Measurements from ENCODE around the gene LRRC8E.

DNA sequence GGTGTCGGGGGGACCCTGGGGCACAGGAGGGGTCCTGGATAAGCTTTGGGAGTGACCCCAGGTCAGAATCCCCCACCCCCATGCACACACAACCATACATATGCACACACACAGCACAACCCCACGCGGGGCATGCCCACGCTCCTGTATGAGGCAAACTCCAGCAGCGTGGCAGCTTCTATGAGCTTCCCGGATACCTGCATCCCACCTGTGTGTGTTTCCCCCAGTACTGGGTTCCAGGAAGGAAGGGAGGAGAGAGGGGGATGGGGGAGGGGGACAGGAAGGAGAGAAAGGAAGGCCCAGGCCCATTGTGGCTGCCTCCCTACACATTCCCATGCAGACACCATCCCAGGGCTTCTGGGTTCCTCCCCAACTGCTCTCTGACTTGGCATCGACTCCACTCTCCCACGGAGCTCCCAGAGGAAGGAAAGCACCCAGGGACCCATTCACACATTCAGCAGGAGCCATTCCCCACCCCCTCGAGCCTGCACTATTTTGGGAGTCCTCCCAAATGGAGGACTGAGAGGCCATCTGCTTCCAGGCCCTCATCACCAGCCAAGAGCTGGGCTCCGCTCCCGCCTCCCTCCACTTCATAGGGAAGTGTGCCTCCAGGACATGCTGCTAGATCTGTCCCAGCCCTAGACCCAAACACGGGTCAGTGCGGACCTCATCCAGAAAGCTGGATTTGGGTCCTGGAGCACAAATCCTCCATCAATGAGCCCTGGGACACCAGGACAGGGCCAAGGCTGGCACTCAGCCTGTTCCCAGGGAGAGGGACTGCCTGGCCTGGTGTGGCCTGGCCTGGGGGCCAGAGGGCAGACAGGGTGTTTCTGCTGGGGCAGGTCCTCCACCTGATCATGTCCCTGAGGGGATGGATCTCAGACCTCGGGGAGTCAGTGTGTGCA is 27.3 kb upstream of the LRRC8E start:
- TF ChIP-seq, protein P1, sequence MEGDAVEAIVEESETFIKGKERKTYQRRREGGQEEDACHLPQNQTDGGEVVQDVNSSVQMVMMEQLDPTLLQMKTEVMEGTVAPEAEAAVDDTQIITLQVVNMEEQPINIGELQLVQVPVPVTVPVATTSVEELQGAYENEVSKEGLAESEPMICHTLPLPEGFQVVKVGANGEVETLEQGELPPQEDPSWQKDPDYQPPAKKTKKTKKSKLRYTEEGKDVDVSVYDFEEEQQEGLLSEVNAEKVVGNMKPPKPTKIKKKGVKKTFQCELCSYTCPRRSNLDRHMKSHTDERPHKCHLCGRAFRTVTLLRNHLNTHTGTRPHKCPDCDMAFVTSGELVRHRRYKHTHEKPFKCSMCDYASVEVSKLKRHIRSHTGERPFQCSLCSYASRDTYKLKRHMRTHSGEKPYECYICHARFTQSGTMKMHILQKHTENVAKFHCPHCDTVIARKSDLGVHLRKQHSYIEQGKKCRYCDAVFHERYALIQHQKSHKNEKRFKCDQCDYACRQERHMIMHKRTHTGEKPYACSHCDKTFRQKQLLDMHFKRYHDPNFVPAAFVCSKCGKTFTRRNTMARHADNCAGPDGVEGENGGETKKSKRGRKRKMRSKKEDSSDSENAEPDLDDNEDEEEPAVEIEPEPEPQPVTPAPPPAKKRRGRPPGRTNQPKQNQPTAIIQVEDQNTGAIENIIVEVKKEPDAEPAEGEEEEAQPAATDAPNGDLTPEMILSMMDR (IDR thresholded peaks at IDR 0.05; ENCODE audit: low read depth, low read length, missing input control): no peak
- TF ChIP-seq, protein P2, sequence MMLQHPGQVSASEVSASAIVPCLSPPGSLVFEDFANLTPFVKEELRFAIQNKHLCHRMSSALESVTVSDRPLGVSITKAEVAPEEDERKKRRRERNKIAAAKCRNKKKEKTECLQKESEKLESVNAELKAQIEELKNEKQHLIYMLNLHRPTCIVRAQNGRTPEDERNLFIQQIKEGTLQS (IDR thresholded peaks at IDR 0.05): no peak
- no peak for TF ChIP-seq FOXA1 (IDR thresholded peaks at IDR 0.05)
- TF ChIP-seq, protein P3, sequence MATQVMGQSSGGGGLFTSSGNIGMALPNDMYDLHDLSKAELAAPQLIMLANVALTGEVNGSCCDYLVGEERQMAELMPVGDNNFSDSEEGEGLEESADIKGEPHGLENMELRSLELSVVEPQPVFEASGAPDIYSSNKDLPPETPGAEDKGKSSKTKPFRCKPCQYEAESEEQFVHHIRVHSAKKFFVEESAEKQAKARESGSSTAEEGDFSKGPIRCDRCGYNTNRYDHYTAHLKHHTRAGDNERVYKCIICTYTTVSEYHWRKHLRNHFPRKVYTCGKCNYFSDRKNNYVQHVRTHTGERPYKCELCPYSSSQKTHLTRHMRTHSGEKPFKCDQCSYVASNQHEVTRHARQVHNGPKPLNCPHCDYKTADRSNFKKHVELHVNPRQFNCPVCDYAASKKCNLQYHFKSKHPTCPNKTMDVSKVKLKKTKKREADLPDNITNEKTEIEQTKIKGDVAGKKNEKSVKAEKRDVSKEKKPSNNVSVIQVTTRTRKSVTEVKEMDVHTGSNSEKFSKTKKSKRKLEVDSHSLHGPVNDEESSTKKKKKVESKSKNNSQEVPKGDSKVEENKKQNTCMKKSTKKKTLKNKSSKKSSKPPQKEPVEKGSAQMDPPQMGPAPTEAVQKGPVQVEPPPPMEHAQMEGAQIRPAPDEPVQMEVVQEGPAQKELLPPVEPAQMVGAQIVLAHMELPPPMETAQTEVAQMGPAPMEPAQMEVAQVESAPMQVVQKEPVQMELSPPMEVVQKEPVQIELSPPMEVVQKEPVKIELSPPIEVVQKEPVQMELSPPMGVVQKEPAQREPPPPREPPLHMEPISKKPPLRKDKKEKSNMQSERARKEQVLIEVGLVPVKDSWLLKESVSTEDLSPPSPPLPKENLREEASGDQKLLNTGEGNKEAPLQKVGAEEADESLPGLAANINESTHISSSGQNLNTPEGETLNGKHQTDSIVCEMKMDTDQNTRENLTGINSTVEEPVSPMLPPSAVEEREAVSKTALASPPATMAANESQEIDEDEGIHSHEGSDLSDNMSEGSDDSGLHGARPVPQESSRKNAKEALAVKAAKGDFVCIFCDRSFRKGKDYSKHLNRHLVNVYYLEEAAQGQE (IDR thresholded peaks at IDR 0.05): no peak
- no peak for TF ChIP-seq JUND (IDR thresholded peaks at IDR 0.05)
- no peak for TF ChIP-seq TAF1 (conservative IDR thresholded peaks at IDR 0.05)
- TF ChIP-seq EGR1 (IDR thresholded peaks at IDR 0.05; ENCODE audit: low read depth in 2 of 2): no peak
- no peak for TF ChIP-seq YY1 (IDR thresholded peaks at IDR 0.05)
- no peak for TF ChIP-seq MAX (IDR thresholded peaks at IDR 0.05)
- no peak for TF ChIP-seq ZBTB33 (IDR thresholded peaks at IDR 0.05)
- TF ChIP-seq SP1 (IDR thresholded peaks at IDR 0.05): no peak
- no peak for TF ChIP-seq RAD21 (IDR thresholded peaks at IDR 0.05)
